OCI-LY1 (cell line): ENCODE measurements around the gene P4HTM.

ENCODE experiments used
- H2AFZ ChIP-seq: fragments of 200-600 bp; sonication (generic), shearing (Covaris generic); 2 replicates; pipeline ENCODE4 v1.6.0; 2014; ENCODE audit warnings: antibody characterized with exemption, mild to moderate bottlenecking, low read length
- H3F3A ChIP-seq: fragments of 200-600 bp; sonication (generic), shearing (Covaris generic); 2 replicates; pipeline ENCODE4 v1.6.0; 2014; ENCODE audit warnings: mild to moderate bottlenecking, antibody characterized with exemption, low read length, moderate library complexity; ENCODE audit not compliant: insufficient read depth
- H3K27ac ChIP-seq: fragments of 200-600 bp; sonication (generic); 2 replicates; pipeline ENCODE4 v1.5.1; 2014; ENCODE audit warnings: low read length, mixed run types, mild to moderate bottlenecking, low read depth; ENCODE audit not compliant: poor library complexity, severe bottlenecking
- H3K27me3 ChIP-seq: fragments of 200-600 bp; sonication (generic); 2 replicates; pipeline ENCODE4 v1.6.0; 2014; ENCODE audit warnings: antibody characterized with exemption, mild to moderate bottlenecking, low read length, moderate library complexity; ENCODE audit not compliant: insufficient read depth
- H3K36me3 ChIP-seq: fragments of 200-600 bp; sonication (generic); 2 replicates; pipeline ENCODE4 v1.6.1; 2014; ENCODE audit warnings: mild to moderate bottlenecking, antibody characterized with exemption, low read length, moderate library complexity, mixed read lengths; ENCODE audit not compliant: insufficient read depth
- H3K4me1 ChIP-seq: fragments of 200-600 bp; sonication (generic); 2 replicates; pipeline ENCODE4 v1.5.1; 2014; ENCODE audit warnings: mild to moderate bottlenecking, low read length, moderate library complexity; ENCODE audit not compliant: insufficient read depth, severe bottlenecking
- H3K4me2 ChIP-seq: fragments of 200-600 bp; sonication (generic), shearing (Covaris generic); 2 replicates; pipeline ENCODE4 v1.6.1; 2014; ENCODE audit warnings: low read length
- H3K4me3 ChIP-seq: fragments of 200-600 bp; sonication (generic); 2 replicates; pipeline ENCODE4 v1.5.1; 2014; ENCODE audit warnings: low read length, low read depth, mild to moderate bottlenecking, mixed read lengths; ENCODE audit not compliant: poor library complexity, severe bottlenecking
- H3K79me2 ChIP-seq: fragments of 200-600 bp; shearing (Covaris generic); 2 replicates; pipeline ENCODE4 v1.6.1; 2016; ENCODE audit warnings: mixed run types, low read length, mixed read lengths; ENCODE audit not compliant: insufficient read depth
- H3K9ac ChIP-seq: fragments of 200-600 bp; sonication (generic), shearing (Covaris generic); 2 replicates; pipeline ENCODE4 v1.6.1; 2014; ENCODE audit warnings: mild to moderate bottlenecking, low read length, mixed read lengths
- H3K9me2 ChIP-seq: fragments of 200-600 bp; sonication (generic), shearing (Covaris generic); 2 replicates; pipeline ENCODE4 v1.6.1; 2014; ENCODE audit warnings: low read depth, mild to moderate bottlenecking, low read length, mixed read lengths
- H3K9me3 ChIP-seq: fragments of 200-600 bp; shearing (Covaris generic); 2 replicates; pipeline ENCODE4 v1.6.1; 2014; ENCODE audit warnings: low read length, mixed read lengths
- H4K20me1 ChIP-seq: fragments of 200-600 bp; sonication (generic), shearing (Covaris generic); 2 replicates; pipeline ENCODE4 v1.6.0; 2016; ENCODE audit warnings: mild to moderate bottlenecking, low read length; ENCODE audit not compliant: insufficient read depth
- CTCF ChIP-seq: fragments of 200-600 bp; sonication (generic), shearing (Covaris generic); IDR thresholded peaks from 2 replicates; pipeline ENCODE4 v1.5.1; 2017; ENCODE audit warnings: mild to moderate bottlenecking, antibody characterized with exemption, low read length, moderate library complexity, mixed read lengths
- EZH2 ChIP-seq: fragments of 200-600 bp; sonication (generic), shearing (Covaris generic); IDR thresholded peaks from 2 replicates; pipeline ENCODE4 v1.8.0; 2017; ENCODE audit warnings: borderline replicate concordance, mixed run types, mild to moderate bottlenecking, antibody characterized with exemption, low read length, moderate library complexity, mixed read lengths

Gene P4HTM

GRCh38 chr3:49025793-49026520, 35.9 kb downstream of the P4HTM start:
- H3K4me2 ChIP-seq, result no peak overlapping the region; the same call in 1 of the 2 replicates

GRCh38 chr3:49026536-49026935, 36.5 kb downstream of the P4HTM start:
- no peak overlapping the region for H3K4me2 ChIP-seq

More at GRCh38 chr3:49025793-49026520, 35.9 kb downstream of the P4HTM start:
- H3K4me3 ChIP-seq, result no peak overlapping the region
- no peaks in the 10 kb centered on the region for H3K9me2 ChIP-seq
- TF ChIP-seq EZH2, result no peak
- TF ChIP-seq CTCF, result no peak
- no peaks in the 10 kb centered on the region for H3K9me3 ChIP-seq
- H3K27me3 ChIP-seq, result no peaks in the 10 kb centered on the region
- H3F3A ChIP-seq, result 0 out of 2 replicates have a peak, but pooled peaks cover 2% of the 10 kb centered on the region
- H3K4me1 ChIP-seq, result peaks cover 54% of the 10 kb centered on the region
- H2AFZ ChIP-seq, result no peak overlapping the region
- H3K27ac ChIP-seq, result peak overlapping the region; percentile 4
- H4K20me1 ChIP-seq, result no peaks in the 10 kb centered on the region
- peaks cover 72% of the 10 kb centered on the region for H3K36me3 ChIP-seq
- no peaks in the 10 kb centered on the region for H3K79me2 ChIP-seq
- H3K9ac ChIP-seq, result no peak overlapping the region

DNA sequence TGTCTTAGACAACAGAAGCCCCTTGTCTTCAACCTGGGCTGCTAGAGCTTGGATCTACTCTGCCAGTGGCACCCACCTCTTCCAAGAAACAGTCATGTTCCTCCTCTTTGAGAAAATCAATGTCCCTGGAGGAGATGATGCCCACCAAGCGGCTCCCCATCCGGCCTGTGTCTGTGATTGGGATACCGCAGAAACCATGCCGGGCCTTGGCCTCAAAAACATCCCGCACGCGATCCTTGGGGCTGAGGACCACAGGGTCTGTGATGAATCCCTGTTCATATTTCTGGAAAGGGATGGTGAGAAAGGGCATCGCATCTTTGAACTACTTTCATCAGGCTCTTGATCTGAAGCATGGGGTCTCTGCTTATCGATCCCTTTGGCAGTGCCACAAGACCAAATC, 37.6 kb downstream of the P4HTM start:
- H3K27ac ChIP-seq, result no peak overlapping the region

More at GRCh38 chr3:49026536-49026935, 36.5 kb downstream of the P4HTM start:
- TF ChIP-seq CTCF (no peak), EZH2 (no peak)
- Histone ChIP-seq H3K9me3 (no peaks in the 10 kb centered on the region), H3K9me2 (no peaks in the 10 kb centered on the region), H2AFZ (no peak overlapping the region), H3K27ac (no peak overlapping the region), H3F3A (0 out of 2 replicates have a peak, but pooled peaks cover 2% of the 10 kb centered on the region), H3K9ac (no peak overlapping the region), H3K4me3 (no peak overlapping the region), H3K79me2 (no peaks in the 10 kb centered on the region), H3K27me3 (no peaks in the 10 kb centered on the region), H3K4me1 (peaks cover 54% of the 10 kb centered on the region), H4K20me1 (no peaks in the 10 kb centered on the region), H3K36me3 (peaks cover 76% of the 10 kb centered on the region)

More for the DNA sequence above, 37.6 kb downstream of the P4HTM start:
- peaks cover 53% of the 10 kb centered on the region for H3K4me1 ChIP-seq
- H3K9ac ChIP-seq, result peak overlapping the region; percentile 85; the same call in 1 of the 2 replicates
- TF ChIP-seq CTCF (no peak), EZH2 (no peak)
- H2AFZ ChIP-seq, result no peak overlapping the region
- peaks cover 87% of the 10 kb centered on the region for H3K36me3 ChIP-seq
- H3K9me3 ChIP-seq, result no peaks in the 10 kb centered on the region
- H3K4me3 ChIP-seq, result peak overlapping the region; percentile 84
- H4K20me1 ChIP-seq, result no peaks in the 10 kb centered on the region
- no peaks in the 10 kb centered on the region for H3K27me3 ChIP-seq
- H3F3A ChIP-seq, result 0 out of 2 replicates have a peak, but pooled peaks cover 2% of the 10 kb centered on the region
- no peaks in the 10 kb centered on the region for H3K79me2 ChIP-seq
- H3K4me2 ChIP-seq, result peak overlapping the region; percentile 99
- H3K9me2 ChIP-seq, result no peaks in the 10 kb centered on the region
